ENCODE measurements around the gene FSTL4. TPM values are rescaled to one million over a fixed set of nuclear protein-coding genes. Genes with fewer than 3 reads are reported as not detected.

The FSTL4 gene
- total RNA-seq, 4 donors from 2014 or later, result 0.27 to 1.6 (median 0.35) TPM; not detected in 1

DNA sequence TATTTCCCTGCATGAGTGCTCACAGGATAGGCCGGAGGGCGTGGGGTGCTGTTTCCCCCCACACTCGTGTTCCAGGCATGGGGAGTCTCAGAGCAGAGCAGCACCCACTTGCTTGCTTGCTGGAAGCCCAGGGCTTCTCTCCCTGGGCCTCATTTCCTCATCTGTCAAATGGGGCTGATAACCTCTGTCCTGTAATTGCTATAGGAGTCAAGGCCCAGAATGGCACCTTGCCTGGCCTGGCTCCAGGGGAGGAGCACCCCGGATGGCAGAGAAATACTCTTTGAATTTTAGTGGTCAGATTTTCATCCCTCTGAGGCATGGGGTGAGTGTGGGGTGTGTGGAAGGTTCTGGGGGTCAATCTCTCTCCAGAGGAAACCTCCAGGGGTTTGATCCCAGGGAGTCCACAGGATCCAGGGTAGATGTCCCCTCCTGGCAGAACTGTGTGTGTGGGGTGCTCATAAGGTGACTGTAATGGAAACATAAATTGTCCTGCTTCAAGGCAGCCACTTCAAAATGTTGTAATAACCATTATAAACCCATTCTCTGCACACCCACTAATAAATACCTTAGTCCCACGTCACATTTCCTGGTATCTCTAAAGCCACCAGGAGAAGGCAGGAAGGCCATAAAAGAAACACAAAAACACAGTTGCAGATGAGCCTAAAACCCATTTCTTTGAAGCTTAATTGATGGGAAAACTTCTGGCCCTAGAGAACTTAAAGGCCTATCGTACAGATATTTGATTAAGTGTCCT lies 272.2 kb downstream of the FSTL4 start:
- Histone ChIP-seq H3K4me3 (no peak overlapping the region), H3K27me3 (no peaks in the 10 kb centered on the region), H3K36me3 (no peaks in the 10 kb centered on the region), H3K4me1 (peaks cover 0 to 5% (median 0%) of the 10 kb centered on the region in 4 donors), H3K9me3 (no peaks in the 10 kb centered on the region), H3K27ac (peak overlapping the region in 1 of 4 donors; percentile 72)
- no peak for TF ChIP-seq CTCF (IDR thresholded peaks at IDR 0.05)
- no peak for TF ChIP-seq POLR2A (IDR thresholded peaks at IDR 0.05)
- DNase-seq, result peak in 2 of 3 donors; percentile 40 to 55

GRCh38 chr5:133338504-133339355 lies 273.6 kb downstream of the FSTL4 start:
- no peak overlapping the region for H3K27ac ChIP-seq
- no peak for TF ChIP-seq POLR2A (IDR thresholded peaks at IDR 0.05)
- TF ChIP-seq CTCF (IDR thresholded peaks at IDR 0.05), result no peak
- peaks cover 0 to 5% (median 0%) of the 10 kb centered on the region in 4 donors for H3K4me1 ChIP-seq
- peak in 1 of 3 donors; percentile 36 for DNase-seq
- no peaks in the 10 kb centered on the region for H3K27me3 ChIP-seq
- no peaks in the 10 kb centered on the region for H3K9me3 ChIP-seq
- no peaks in the 10 kb centered on the region for H3K36me3 ChIP-seq
- no peak overlapping the region for H3K4me3 ChIP-seq

- no peak overlapping the region for H3K27ac ChIP-seq
- TF ChIP-seq POLR2A (IDR thresholded peaks at IDR 0.05) (no peak), CTCF (IDR thresholded peaks at IDR 0.05) (no peak)
- H3K27me3 ChIP-seq, result no peaks in the 10 kb centered on the region
- H3K36me3 ChIP-seq, result no peaks in the 10 kb centered on the region
- no peak overlapping the region for H3K4me3 ChIP-seq
- no peak for DNase-seq
- peaks cover 0 to 5% (median 0%) of the 10 kb centered on the region in 4 donors for H3K4me1 ChIP-seq
- H3K9me3 ChIP-seq, result no peaks in the 10 kb centered on the region
Observed at GRCh38 chr5:133337795-133338445, 274.4 kb downstream of the FSTL4 start.

DNA sequence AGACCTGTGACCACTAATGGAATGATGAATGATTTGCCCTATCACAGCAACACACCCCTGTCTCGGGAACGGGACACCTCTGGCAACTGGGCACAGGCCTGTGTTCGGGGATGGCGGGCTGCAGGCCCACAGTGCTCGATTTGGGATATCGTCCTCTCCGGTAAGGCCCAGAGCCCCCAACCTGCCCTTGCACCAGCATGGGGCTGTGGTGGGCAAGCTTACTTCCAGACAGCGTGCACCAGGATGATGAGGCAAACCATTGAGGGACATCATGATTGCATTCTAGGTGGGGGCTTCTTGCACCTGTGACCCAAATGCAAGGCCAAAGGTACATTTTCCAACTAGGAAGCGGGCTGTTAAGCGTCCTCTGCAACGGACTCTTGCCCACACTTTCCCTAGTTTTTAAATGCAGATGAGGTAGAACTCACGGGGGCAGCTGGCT lies 275.4 kb downstream of the FSTL4 start:
- Histone ChIP-seq H3K27ac (no peak overlapping the region), H3K27me3 (no peaks in the 10 kb centered on the region), H3K36me3 (no peaks in the 10 kb centered on the region), H3K4me3 (no peak overlapping the region), H3K4me1 (peaks cover 0 to 5% (median 0%) of the 10 kb centered on the region in 4 donors), H3K9me3 (no peaks in the 10 kb centered on the region)
- TF ChIP-seq CTCF (IDR thresholded peaks at IDR 0.05) (no peak), POLR2A (IDR thresholded peaks at IDR 0.05) (no peak)
- DNase-seq, result peak in 1 of 3 donors; percentile 30

- H3K27ac ChIP-seq, result no peak overlapping the region
- DNase-seq, result peak in 1 of 3 donors; percentile 50
- H3K4me1 ChIP-seq, result peaks cover 0 to 5% (median 0%) of the 10 kb centered on the region in 4 donors
- TF ChIP-seq POLR2A (IDR thresholded peaks at IDR 0.05), result no peak
- no peak for TF ChIP-seq CTCF (IDR thresholded peaks at IDR 0.05)
- H3K9me3 ChIP-seq, result no peaks in the 10 kb centered on the region
- no peaks in the 10 kb centered on the region for H3K36me3 ChIP-seq
- no peaks in the 10 kb centered on the region for H3K27me3 ChIP-seq
- H3K4me3 ChIP-seq, result no peak overlapping the region
Observed at GRCh38 chr5:133336121-133336968, 276.0 kb downstream of the FSTL4 start.

Measured in Peyer's patch (tissue), 4 donors.